HG02943 (cell line): ENCODE results near the gene IP6K2.
"Not testable (repeated sequence)": the region's sequence is repeated elsewhere in the genome, so short reads cannot be mapped to it uniquely, and the experiment has no call there.

Experiments used
- ATAC-seq: cut with Tn5 transposase; IDR thresholded peaks from one replicate; pipeline ENCODE4 v1.9.1; 2021; ENCODE audit warnings: mild to moderate bottlenecking, low read depth, moderate library complexity; ENCODE audit not compliant: unreplicated experiment

IP6K2 gene, protein sequence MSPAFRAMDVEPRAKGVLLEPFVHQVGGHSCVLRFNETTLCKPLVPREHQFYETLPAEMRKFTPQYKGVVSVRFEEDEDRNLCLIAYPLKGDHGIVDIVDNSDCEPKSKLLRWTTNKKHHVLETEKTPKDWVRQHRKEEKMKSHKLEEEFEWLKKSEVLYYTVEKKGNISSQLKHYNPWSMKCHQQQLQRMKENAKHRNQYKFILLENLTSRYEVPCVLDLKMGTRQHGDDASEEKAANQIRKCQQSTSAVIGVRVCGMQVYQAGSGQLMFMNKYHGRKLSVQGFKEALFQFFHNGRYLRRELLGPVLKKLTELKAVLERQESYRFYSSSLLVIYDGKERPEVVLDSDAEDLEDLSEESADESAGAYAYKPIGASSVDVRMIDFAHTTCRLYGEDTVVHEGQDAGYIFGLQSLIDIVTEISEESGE

DNA sequence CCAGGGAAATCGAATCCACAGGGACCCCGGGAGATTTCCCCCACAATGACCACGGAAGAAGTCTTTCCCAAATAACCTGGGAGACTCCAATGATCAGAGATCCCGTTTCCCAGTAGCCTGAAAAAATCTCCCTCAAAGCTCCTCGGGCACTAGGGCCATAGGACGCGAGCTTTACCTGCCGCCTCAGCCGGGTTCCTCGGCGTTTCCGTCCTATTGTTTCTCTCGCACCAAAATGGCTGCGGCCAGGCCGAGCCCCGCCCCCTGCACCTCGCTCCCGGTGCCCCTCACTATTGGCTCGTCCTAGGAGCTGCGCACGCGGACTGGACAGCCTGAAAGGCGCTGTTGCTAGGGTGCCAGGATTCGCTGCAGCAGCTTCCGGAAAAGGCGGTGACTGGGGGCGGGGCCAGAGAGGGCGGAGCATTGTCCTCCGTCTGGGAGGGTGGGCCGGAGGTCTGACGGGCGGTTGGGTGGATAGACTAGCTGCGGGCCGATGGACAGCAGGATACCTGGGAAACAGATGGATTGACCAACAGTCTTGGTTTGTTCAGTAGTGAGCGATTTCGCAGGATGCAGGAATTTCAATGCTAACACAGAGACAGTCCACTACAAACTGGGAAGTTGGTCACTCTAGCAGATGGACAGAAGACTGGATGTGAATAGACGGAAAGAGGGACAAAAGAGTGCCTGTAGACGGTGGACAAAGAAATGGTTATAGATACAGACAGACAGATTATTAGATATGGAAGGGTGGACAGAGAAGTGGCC lies at the start of gene IP6K2:
Gene IP6K2, minus strand, starts transcription at position 240 of the 765 bp plus-strand sequence. CDS start 21,930 bp downstream, outside the sequence.
- ATAC-seq, result peak; percentile 98

- no peak for ATAC-seq
Measured at GRCh38 chr3:48765376-48765775, 48.4 kb upstream of the IP6K2 start.

DNA sequence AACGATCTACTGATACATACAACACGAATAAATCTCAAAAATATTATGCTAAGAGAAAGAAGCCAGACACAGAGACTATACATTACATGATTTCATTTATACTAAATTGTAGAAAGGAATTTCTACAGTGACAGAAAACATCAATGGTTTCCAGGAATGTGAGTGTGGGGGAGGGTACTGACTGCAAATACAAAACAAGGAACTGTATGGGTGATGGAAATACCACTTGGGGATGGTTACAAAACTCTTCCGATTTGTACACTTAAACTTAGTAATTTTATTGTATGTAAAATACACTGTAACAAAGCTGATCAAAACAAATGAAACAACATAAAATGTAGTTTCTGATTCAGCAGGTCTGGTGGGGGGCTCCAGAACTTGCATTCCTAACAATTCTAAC lies 45.8 kb upstream of the IP6K2 start:
- no peak for ATAC-seq

DNA sequence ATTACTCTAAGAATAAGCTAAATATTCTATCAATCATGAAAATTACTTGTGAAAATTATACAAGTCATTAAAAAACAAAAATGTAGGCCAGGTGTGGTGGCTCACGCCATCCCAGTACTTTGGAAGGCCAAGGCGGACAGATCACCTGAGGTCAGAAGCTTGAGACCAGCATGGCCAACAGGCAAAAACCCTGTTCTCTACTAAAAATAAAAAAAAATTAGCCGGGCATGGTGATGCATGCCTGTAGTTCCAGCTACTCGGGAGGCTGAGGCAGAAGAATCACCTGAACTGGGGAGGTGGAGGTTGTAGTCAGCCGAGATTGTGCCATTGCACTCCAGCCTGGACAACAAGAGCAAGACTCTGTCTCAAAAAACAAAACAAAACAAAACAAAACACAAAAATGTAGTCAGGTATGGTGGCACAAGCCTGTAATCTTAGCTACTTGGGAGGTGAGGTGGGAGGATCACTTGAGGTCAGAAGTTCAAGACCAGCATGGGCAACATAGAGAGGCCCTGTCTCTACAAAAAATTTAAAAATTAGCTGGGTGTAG lies 43.0 kb upstream of the IP6K2 start:
- not testable (repeated sequence) for ATAC-seq

- not testable (repeated sequence) for ATAC-seq
Measured at GRCh38 chr3:48759531-48759930, 42.5 kb upstream of the IP6K2 start.

- no peak for ATAC-seq
Measured at GRCh38 chr3:48759071-48759470, 42.0 kb upstream of the IP6K2 start.

DNA sequence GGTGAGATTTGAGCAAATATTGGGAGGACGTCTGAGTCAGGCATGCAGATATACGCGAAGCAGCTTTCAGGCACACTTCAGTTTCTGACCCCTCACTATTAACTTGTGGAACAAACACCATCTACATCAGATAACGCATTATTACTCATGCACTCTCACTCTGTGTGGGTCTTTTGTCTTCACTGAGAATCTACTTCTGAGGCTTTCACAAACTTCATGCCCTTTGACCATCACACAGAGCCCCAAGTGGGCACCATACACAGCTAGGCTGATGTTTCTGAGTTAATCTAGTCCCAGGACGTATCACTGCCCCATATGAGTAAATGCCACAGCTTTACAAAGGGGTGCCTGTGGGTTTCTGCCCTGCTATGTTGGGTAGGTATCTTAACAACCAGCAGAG lies 39.6 kb upstream of the IP6K2 start:
- ATAC-seq, result no peak

DNA sequence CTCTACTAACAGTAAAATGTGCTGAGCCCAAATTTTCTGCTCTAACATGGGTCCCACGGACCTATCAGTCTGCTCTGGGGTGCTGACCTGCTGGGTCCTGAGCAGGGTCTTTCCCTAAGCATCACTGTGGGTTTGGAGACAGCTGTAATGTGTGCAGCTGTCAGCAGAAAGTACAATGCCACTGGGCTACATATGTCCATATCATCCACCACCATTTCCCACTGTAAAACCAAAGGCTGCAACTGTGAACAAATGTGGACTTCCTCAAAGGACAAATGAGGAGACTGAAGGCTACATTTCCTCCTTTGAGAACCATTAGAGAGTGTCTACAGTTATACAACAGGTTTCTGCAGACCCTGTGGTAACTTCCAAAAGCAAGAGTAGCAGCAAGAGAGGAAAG lies 33.8 kb upstream of the IP6K2 start:
- ATAC-seq, result no peak

DNA sequence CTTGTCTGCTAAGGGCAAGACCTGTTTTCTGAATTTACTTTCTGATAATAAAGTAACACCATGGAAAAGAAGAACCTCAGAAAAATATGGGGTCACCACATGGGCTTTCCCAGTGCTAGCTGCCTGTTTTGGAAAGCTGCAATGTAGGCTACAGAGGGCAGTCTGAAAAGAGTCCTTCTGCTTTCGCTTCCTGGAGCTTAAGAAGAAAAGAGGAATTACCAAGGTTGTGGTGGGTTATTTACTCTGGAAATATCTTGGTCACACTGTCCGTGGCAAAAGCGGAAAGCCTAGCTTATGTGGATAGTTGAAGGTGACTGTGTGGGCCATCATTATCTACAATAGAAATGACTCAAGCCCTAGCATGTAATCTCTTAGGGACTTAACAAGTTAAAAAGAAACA lies 31.7 kb upstream of the IP6K2 start:
- ATAC-seq, result no peak

DNA sequence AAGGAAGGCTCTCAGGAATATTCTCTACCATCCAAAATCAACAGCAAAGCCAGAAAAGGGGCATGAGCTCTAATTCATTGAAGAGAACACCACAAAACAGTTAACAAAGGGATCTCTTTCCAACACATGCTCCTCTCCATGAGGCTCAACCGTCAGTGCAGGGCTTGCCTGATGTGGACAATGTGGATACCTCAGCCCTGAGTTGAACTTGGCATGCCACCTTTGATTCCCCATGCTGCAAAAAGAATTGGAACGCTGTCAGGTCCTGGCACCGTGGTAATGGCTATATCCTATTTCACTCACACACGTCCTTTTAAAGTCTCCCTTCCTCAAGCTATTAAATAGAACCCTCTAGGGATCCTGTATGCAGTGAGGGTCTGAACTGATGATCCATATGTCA lies 30.7 kb upstream of the IP6K2 start:
- no peak for ATAC-seq

GRCh38 chr3:48747015-48747615 lies 30.1 kb upstream of the IP6K2 start:
- ATAC-seq, result no peak

- ATAC-seq, result no peak
Measured at GRCh38 chr3:48743773-48744172, 26.8 kb upstream of the IP6K2 start.

- ATAC-seq, result not testable (repeated sequence)
Measured at GRCh38 chr3:48741226-48741625, 24.2 kb upstream of the IP6K2 start.

DNA sequence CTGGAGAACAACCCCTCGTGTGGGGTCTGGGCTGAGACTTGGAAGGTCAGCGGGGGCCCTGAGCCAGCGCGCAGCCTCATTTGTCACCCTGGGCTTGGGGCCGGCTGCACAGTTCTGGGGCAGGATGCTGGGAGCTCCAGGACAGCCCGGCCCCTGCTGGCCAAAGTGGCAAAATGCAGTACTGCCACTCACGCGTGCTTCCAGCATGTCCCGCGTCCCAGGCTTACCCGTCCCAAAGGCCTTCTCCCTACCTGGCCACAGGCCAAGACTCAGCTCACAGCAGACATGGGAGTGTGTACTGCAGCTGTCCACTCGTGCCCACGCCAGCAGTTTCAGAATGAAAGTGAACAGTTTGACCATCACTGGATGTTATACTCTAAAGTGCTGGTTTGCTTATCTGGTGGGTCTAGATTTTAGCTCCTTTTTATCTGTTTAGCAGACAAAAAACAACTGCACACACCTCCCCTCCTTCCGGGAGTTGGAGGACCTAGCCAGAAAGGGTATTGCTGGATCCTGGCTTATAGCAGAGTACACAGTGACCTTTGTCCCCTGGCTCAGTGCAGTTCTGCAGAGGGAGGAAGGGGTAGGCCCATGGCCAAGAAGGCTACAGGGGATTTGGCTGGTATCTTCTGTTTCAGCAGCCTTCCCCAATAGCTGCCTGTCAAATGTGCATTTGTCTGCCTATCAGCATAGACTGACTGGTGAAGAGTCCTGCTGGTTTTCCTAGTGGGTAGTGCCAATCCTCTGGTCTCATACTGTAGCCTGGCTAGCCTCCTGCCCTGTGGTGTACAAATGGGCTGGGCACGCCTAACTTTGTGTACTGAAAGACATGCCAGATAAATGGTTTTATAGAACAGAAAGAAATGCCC lies 23.2 kb upstream of the IP6K2 start:
- peak; percentile 79 for ATAC-seq

GRCh38 chr3:48739617-48739954 lies 22.6 kb upstream of the IP6K2 start:
- peak; percentile 30 for ATAC-seq

- ATAC-seq, result no peak
Measured at GRCh38 chr3:48738926-48739616, 22.1 kb upstream of the IP6K2 start.

DNA sequence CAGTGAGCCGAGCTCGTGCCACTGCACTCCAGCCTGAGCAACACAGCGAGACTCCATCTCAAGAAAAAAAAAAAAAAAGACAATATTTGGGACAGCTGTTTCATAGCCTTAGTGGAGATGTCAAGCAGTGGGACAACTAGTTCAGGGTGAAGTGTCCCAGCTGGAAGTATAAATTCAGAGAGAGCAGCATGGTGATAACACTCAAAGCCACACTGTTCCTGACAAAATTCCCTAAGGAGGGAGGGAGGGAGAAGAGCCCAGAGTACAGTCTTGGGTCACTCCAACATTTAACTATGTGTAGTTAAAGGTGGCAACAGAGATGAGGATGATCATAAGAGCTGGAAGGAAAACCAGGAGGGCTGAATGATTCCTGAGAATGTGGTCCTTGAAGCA lies 21.1 kb upstream of the IP6K2 start:
- ATAC-seq, result no peak

GRCh38 chr3:48735075-48735767 lies 18.2 kb upstream of the IP6K2 start:
- not testable (repeated sequence) for ATAC-seq

- not testable (repeated sequence) for ATAC-seq
Measured at GRCh38 chr3:48734541-48734940, 17.5 kb upstream of the IP6K2 start.
